ENCODE results near the gene YIF1A. TPM values are rescaled to one million over a fixed set of nuclear protein-coding genes. Genes with fewer than 3 reads are reported as not detected.
A peak's percentile ranks its signal among the peaks of the same experiment; 100 is the strongest.
"Not testable (repeated sequence)": the region's sequence is repeated elsewhere in the genome, so short reads cannot be mapped to it uniquely, and the experiment has no call there.

The YIF1A gene
- total RNA-seq, 1 experiment from 2014 or later: 81.8 TPM

- CTCF ChIA-PET: no interaction called here
- Histone ChIP-seq H3K36me3 (ENCODE audit: low read depth) (peaks cover 5% of the 10 kb centered on the region; the same call in 1 of the 2 replicates), H3F3A (ENCODE audit: insufficient read depth, low read depth) (peaks cover 29% of the 10 kb centered on the region), H3K4me2 (no peak overlapping the region), H3K27me3 (ENCODE audit: insufficient read depth, low read depth) (no peaks in the 10 kb centered on the region), H3K27ac (no peak overlapping the region), H3K79me2 (ENCODE audit: low read depth) (no peaks in the 10 kb centered on the region), H3K9me3 (ENCODE audit: insufficient read depth, low read depth) (no peaks in the 10 kb centered on the region), H3K9me2 (ENCODE audit: insufficient read depth) (no peaks in the 10 kb centered on the region), H2AFZ (no peak overlapping the region), H3K4me1 (replicated peaks; ENCODE audit: insufficient read depth) (no peaks in the 10 kb centered on the region), H4K20me1 (ENCODE audit: insufficient read depth) (peaks cover 47% of the 10 kb centered on the region), H3K4me3 (no peak overlapping the region)
- no peak for DNase-seq
- BruUV-seq (replicated peaks): no TSS peak
- no peak for TF ChIP-seq EZH2 (IDR thresholded peaks at IDR 0.05; ENCODE audit: low read depth)
- POLR2A ChIA-PET (ENCODE audit: unreplicated experiment): no interaction called here
- intact Hi-C loops (cut with micrococcal nuclease; ENCODE audit: unreplicated experiment): no loop called here
Measured at GRCh38 chr11:66278363-66279091, 10.4 kb downstream of the YIF1A start.

GRCh38 chr11:66277471-66278362, 11.2 kb downstream of the YIF1A start, which contains the start of gene CNIH2:
CNIH2 (plus strand) TSS chr11:66278175; CDS start chr11:66278457, 282 bp downstream.
- Histone ChIP-seq H3K4me3 (no peak within 1 kb of the TSS), H3K27me3 (ENCODE audit: insufficient read depth, low read depth) (no peaks in the 10 kb centered on the region), H3K9me3 (ENCODE audit: insufficient read depth, low read depth) (no peaks in the 10 kb centered on the region), H2AFZ (no peak within 1 kb of the TSS), H3K4me1 (replicated peaks; ENCODE audit: insufficient read depth) (no peaks in the 10 kb centered on the region), H4K20me1 (ENCODE audit: insufficient read depth) (peaks cover 44% of the 10 kb centered on the region), H3K36me3 (ENCODE audit: low read depth) (peaks cover 11% of the 10 kb centered on the region), H3K79me2 (ENCODE audit: low read depth) (no peaks in the 10 kb centered on the region), H3K4me2 (no peak within 1 kb of the TSS), H3F3A (ENCODE audit: insufficient read depth, low read depth) (peaks cover 23% of the 10 kb centered on the region), H3K9me2 (ENCODE audit: insufficient read depth) (no peaks in the 10 kb centered on the region), H3K27ac (no peak within 1 kb of the TSS)
- TF ChIP-seq CTCF (conservative IDR thresholded peaks at IDR 0.05) (no peak), EZH2 (IDR thresholded peaks at IDR 0.05; ENCODE audit: low read depth) (no peak)
- intact Hi-C loops (cut with micrococcal nuclease; ENCODE audit: unreplicated experiment): no loop called here
- BruUV-seq (replicated peaks): no TSS peak
- ChIA-PET POLR2A (ENCODE audit: unreplicated experiment) (interaction anchor here (0.7 kb wide), 1 partner anchor 65 kb away, joined by 3 read pairs; no protein-coding TSS in a partner anchor), CTCF (no interaction called here)
- no peak for DNase-seq

- Histone ChIP-seq H3K36me3 (ENCODE audit: low read depth) (peaks cover 17% of the 10 kb centered on the region), H4K20me1 (ENCODE audit: insufficient read depth) (peaks cover 49% of the 10 kb centered on the region), H3F3A (ENCODE audit: insufficient read depth, low read depth) (peaks cover 25% of the 10 kb centered on the region)
- DNase-seq; H3K4me2 ChIP-seq; H3K27me3 ChIP-seq (ENCODE audit: insufficient read depth, low read depth); H3K9me2 ChIP-seq (ENCODE audit: insufficient read depth); intact Hi-C loops (cut with micrococcal nuclease; ENCODE audit: unreplicated experiment); H3K79me2 ChIP-seq (ENCODE audit: low read depth); H3K4me3 ChIP-seq; H3K27ac ChIP-seq; H3K4me1 ChIP-seq (replicated peaks; ENCODE audit: insufficient read depth); H3K9me3 ChIP-seq (ENCODE audit: insufficient read depth, low read depth); CTCF ChIA-PET; H2AFZ ChIP-seq: not testable (repeated sequence)
- TSS peak; percentile 35 for BruUV-seq (replicated peaks)
- POLR2A ChIA-PET (ENCODE audit: unreplicated experiment): interaction anchor here (0.7 kb wide), 1 partner anchor 65 kb away, joined by 3 read pairs; no protein-coding TSS in a partner anchor
Measured at GRCh38 chr11:66277064-66277463, 11.9 kb downstream of the YIF1A start.

- not testable (repeated sequence) for BruUV-seq (replicated peaks)
Measured at GRCh38 chr11:66276619-66277018, 12.3 kb downstream of the YIF1A start.

More at GRCh38 chr11:66276619-66277018, 12.3 kb downstream of the YIF1A start:
- H3K9me3 ChIP-seq (ENCODE audit: insufficient read depth, low read depth); H3K4me1 ChIP-seq (replicated peaks; ENCODE audit: insufficient read depth); H3K9me2 ChIP-seq (ENCODE audit: insufficient read depth); H3K27ac ChIP-seq; H3K4me2 ChIP-seq; DNase-seq; intact Hi-C loops (cut with micrococcal nuclease; ENCODE audit: unreplicated experiment); CTCF ChIA-PET; H3K79me2 ChIP-seq (ENCODE audit: low read depth); H3K4me3 ChIP-seq; H2AFZ ChIP-seq; H3K27me3 ChIP-seq (ENCODE audit: insufficient read depth, low read depth); POLR2A ChIA-PET (ENCODE audit: unreplicated experiment): not testable (repeated sequence)
- peaks cover 22% of the 10 kb centered on the region for H3K36me3 ChIP-seq (ENCODE audit: low read depth)
- peaks cover 21% of the 10 kb centered on the region for H3F3A ChIP-seq (ENCODE audit: insufficient read depth, low read depth)
- H4K20me1 ChIP-seq (ENCODE audit: insufficient read depth): peaks cover 49% of the 10 kb centered on the region
